ENCODE results near the gene CNIH3. TPM values are rescaled to one million over a fixed set of nuclear protein-coding genes. Genes with fewer than 3 reads are reported as not detected.

CNIH3 gene
- total RNA-seq, 1 donor from 2014 or later = 1.7 TPM

Other genes starting within 250 kb of the CNIH3 start
- 27.2 TPM for gene WDR26, start 181.5 kb upstream of the CNIH3 start, total RNA-seq